CD4-positive, alpha-beta T cell treated with Interleukin-12 subunit alpha and Interleukin-12 subunit beta, for 1 hour (primary cell): ENCODE measurements around the gene CCDC87.
"Not testable (repeated sequence)": the region's sequence is repeated elsewhere in the genome, so short reads cannot be mapped to it uniquely, and the experiment has no call there.

Source experiments
- DNase-seq: peaks from one replicate; pipeline ENCODE4 v3.0.0-alpha.2; 2020

The CCDC87 gene

GRCh38 chr11:66616379-66617154, 23.7 kb upstream of the CCDC87 start, which contains the start of gene RBM14:
Gene RBM14, plus strand, starts transcription at chr11:66616630. Its CDS starts 91 bp downstream, at chr11:66616721.
- peak; percentile 99 for DNase-seq

- no peak for DNase-seq
These were observed 21.2 kb upstream of the CCDC87 start for GRCh38 chr11:66614073-66614472.

- DNase-seq, result no peak
These were observed 19.6 kb upstream of the CCDC87 start for GRCh38 chr11:66612458-66612857.

GRCh38 chr11:66609721-66610617, 17.1 kb upstream of the CCDC87 start:
- DNase-seq, result no peak

- DNase-seq, result no peak
These were observed 14.4 kb upstream of the CCDC87 start for GRCh38 chr11:66607126-66607834.

- DNase-seq, result not testable (repeated sequence)
These were observed 13.7 kb upstream of the CCDC87 start for GRCh38 chr11:66606608-66607007.

GRCh38 chr11:66604155-66604554, 11.3 kb upstream of the CCDC87 start:
- DNase-seq, result no peak

GRCh38 chr11:66603072-66603471, 10.2 kb upstream of the CCDC87 start:
- no peak for DNase-seq

- DNase-seq, result no peak
These were observed 7.9 kb upstream of the CCDC87 start for GRCh38 chr11:66600631-66601233.

GRCh38 chr11:66600219-66600618, 7.4 kb upstream of the CCDC87 start:
- DNase-seq, result no peak

GRCh38 chr11:66598993-66599392, 6.1 kb upstream of the CCDC87 start:
- no peak for DNase-seq

- DNase-seq, result no peak
These were observed 2.5 kb upstream of the CCDC87 start for GRCh38 chr11:66595245-66595904.

GRCh38 chr11:66593650-66594049, 787 bp upstream of the CCDC87 start:
- no peak for DNase-seq

- DNase-seq, result no peak
These were observed 406 bp upstream of the CCDC87 start for GRCh38 chr11:66593303-66593635.

GRCh38 chr11:66591175-66591574, 1.7 kb downstream of the CCDC87 start:
- DNase-seq, result no peak

GRCh38 chr11:66589996-66590675, 2.7 kb downstream of the CCDC87 start:
- DNase-seq, result no peak

GRCh38 chr11:66589315-66589714, 3.5 kb downstream of the CCDC87 start:
- not testable (repeated sequence) for DNase-seq

GRCh38 chr11:66586136-66586535, 6.7 kb downstream of the CCDC87 start:
- no peak for DNase-seq

GRCh38 chr11:66585447-66585846, 7.4 kb downstream of the CCDC87 start:
- not testable (repeated sequence) for DNase-seq

GRCh38 chr11:66582565-66583147, 10.2 kb downstream of the CCDC87 start:
- DNase-seq, result not testable (repeated sequence)

- DNase-seq, result no peak
These were observed 11.6 kb downstream of the CCDC87 start for GRCh38 chr11:66581261-66581660.
